HG02588 (cell line): ENCODE measurements around the gene GPR171.
"Not testable (repeated sequence)": the region's sequence is repeated elsewhere in the genome, so short reads cannot be mapped to it uniquely, and the experiment has no call there.

Experiments
- ATAC-seq: cut with Tn5 transposase; IDR thresholded peaks from one replicate; pipeline ENCODE4 v1.9.1; 2021; ENCODE audit warnings: mild to moderate bottlenecking, moderate library complexity; ENCODE audit not compliant: unreplicated experiment

Gene GPR171, protein sequence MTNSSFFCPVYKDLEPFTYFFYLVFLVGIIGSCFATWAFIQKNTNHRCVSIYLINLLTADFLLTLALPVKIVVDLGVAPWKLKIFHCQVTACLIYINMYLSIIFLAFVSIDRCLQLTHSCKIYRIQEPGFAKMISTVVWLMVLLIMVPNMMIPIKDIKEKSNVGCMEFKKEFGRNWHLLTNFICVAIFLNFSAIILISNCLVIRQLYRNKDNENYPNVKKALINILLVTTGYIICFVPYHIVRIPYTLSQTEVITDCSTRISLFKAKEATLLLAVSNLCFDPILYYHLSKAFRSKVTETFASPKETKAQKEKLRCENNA

GRCh38 chr3:151203051-151203420 lies at the start of gene GPR171:
TSS of gene GPR171 (minus strand) at chr3:151203216. CDS start at chr3:151199386, 3,830 bp downstream.
- ATAC-seq, result peak; percentile 92

GRCh38 chr3:151248772-151249337 lies 45.8 kb upstream of the GPR171 start:
- no peak for ATAC-seq

DNA sequence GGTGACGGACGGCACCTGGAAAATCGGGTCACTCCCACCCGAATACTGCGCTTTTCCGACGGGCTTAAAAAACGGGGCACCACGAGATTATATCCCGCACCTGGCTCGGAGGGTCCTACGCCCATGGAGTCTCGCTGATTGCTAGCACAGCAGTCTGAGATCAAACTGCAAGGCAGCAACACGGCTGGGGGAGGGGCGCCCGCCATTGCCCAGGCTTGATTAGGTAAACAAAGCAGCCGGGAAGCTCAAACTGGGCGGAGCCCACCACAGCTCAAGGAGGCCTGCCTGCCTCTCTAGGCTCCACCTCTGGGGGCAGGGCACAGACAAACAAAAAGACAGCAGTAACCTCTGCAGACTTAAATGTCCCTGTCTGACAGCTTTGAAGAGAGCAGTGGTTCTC lies 39.0 kb upstream of the GPR171 start:
- ATAC-seq, result not testable (repeated sequence)

- ATAC-seq, result no peak
Measured at GRCh38 chr3:151236736-151237135, 33.7 kb upstream of the GPR171 start.

DNA sequence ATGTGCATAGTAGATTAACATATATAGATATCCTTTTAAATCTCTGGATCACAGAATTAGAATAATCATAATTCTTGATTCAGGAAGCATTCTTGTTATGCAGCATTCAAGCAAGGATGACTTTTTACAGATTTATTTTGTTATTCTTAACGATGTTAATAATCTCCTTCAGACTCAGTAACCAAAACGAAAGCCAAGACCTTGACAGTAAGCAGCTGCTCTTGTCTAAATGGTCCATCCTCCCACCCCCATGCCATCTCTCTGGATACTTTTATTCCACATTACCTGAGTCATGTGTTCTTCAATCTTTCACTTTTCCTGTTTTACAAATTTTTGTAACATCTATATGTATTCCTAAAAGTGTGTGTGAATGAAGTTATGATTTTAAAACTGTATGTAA lies 33.3 kb upstream of the GPR171 start:
- no peak for ATAC-seq

GRCh38 chr3:151234825-151235224 lies 31.8 kb upstream of the GPR171 start:
- ATAC-seq, result no peak

DNA sequence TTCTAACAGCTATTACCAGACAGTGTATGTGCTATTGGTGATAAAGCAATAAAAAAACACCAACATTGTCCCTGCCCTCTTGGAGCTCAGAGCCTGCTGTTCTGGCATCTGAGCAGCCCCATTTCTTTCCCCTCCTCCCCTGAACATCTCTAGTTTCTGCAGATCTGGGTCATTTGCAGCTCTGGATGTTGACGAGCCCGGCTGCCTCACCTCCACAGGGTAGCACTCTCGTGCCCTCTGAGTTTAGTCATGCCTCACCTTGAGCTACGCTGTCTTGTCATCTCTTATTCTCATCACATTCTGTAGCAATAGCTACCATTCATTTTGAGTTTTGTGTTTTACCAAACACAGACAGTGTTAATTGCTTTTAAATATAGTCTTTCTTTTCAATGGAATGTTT lies 30.0 kb upstream of the GPR171 start:
- no peak for ATAC-seq

DNA sequence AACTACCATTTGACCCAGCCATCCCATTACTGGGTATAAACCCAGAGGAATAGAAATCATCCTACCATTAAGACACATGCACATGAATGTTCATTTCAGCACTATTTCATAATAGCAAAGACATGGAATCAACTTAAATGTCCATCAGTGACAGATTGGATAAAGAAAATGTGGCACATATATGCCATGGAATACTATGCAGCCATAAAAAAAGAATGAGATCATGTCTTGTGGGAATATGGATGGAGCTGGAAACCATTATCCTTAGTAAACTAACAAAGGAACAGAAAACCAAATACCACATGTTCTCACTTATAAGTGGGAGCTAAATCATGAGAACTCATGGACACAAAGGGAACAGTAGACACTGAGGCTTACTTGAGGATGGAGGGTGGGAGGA lies 29.4 kb upstream of the GPR171 start:
- not testable (repeated sequence) for ATAC-seq

DNA sequence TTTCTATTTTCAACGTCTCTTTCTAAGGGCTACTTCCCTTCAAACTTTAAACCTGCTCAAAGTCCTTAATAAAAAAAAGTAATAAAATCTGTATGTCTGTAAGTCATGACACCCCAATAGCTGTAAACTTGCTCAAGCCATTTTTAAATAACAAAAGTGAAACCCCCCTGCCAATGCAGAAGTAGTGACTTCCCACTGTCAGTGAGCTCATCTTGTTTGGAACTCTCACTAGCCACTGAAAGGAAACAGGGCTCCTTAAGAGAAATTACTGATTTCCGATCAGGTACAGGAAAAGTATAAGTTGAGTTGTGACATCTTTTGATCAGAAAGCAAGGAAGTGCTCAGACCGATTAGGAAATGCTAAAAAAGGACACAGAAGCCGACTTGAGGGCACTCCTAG lies 27.6 kb upstream of the GPR171 start:
- peak; percentile 47 for ATAC-seq

DNA sequence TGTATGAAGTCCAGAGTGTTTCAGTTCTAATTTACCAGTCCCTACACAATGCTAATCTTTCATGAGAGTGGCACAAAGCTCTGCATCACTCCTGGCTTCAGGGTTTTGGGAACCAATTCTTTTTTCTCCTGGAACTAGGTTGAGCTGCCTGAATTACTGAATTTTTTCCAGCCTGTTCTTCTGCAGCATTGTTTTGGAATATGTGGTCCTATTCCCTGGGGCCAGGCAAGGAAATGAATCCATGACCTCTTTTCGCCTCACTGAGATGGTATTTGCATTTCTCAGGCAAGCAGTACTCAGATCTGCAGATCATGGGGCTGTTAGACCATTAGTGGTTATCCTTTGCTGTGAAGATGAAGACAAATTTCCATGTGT lies 25.6 kb upstream of the GPR171 start:
- no peak for ATAC-seq

DNA sequence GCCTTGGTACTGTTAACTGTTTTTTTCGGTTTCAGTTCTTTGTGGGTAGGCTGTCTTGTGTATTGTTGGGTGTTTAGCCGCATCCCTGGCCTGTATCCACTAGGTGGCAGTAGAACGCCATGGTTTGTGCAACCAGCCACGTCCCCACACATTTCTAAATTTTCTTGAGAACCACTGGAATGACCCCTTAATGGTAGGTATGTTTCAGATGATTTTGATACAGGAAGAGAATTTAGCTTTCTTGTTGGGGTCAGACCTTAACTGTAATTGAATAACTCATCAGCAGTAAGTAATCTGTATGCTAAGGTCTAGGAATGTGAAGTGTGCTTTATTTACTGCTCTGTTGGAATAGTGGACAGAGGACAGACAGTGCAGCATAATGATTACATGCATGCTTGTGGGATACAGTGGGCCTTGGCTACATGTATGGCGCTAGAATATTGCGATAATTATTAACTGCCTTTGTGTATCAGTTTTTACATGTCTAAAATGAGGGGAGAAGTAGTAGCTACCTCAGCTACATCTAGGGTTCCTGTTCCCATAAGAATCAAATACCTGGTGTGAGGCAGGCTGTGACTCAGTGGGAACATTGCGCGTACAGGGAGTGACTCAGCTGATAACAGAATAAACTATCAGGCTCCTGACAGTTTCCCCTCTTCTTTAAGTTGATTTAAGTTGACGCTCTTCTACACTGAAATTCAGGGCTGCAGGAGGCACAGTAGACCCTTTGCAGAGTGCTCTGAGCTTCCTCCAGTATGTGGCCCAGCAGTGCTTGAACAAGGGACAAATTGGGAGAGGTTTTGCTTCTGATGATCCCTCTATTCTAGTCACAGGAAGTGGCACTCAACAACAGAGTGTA lies 25.0 kb upstream of the GPR171 start:
- peak; percentile 89 for ATAC-seq

DNA sequence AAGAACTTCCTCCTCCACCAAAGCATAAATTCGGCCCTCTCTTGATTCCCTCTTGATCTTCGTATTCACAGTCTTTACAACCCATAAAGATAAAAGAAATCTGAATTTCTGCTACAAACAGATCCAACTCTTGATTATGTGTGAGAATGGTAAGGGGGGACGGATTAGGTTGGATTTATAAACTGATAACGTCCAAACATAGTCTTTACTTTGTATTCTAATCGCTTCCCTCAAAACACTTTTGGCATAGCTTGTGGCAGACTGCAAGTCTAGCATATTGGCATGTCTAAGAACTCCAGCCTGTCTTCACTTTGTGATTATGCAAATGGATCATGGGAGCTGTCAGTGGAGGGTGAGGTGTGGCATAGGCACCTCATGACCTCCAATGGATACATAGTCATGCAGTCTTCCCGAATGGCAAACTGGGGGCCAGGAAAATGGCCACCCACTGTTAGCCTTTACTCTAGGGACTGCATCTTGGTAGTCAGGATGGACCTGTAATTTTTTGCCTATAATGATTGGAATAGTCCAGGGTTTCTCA lies 24.3 kb upstream of the GPR171 start:
- peak; percentile 34 for ATAC-seq

GRCh38 chr3:151226825-151227224 lies 23.8 kb upstream of the GPR171 start:
- no peak for ATAC-seq

DNA sequence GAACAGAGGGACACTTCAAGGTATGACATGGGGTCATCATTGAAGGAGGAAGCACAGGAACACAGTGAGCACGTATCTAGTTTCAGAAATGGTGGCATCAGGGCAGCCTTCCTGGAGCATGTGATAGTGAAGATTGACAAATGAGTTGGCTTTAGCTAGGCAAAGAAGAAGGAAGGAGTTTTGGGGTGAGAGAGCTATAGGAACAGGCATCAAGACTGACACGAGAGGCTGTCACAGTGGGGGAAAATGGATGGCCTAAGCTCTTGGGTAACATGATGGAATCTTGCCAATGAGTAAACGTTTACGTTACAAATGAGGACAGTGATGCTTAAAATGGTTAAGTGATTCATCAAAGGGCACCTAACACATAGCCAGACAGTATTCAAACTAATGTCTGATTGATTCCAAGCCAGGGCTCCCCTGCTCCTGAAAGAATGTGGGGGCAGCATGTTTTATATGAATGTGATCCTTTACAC lies 23.1 kb upstream of the GPR171 start:
- ATAC-seq, result no peak

GRCh38 chr3:151225040-151225975 lies 22.3 kb upstream of the GPR171 start:
- no peak for ATAC-seq

GRCh38 chr3:151224268-151224866 lies 21.4 kb upstream of the GPR171 start:
- ATAC-seq, result no peak

GRCh38 chr3:151219056-151219455 lies 16.0 kb upstream of the GPR171 start:
- no peak for ATAC-seq

DNA sequence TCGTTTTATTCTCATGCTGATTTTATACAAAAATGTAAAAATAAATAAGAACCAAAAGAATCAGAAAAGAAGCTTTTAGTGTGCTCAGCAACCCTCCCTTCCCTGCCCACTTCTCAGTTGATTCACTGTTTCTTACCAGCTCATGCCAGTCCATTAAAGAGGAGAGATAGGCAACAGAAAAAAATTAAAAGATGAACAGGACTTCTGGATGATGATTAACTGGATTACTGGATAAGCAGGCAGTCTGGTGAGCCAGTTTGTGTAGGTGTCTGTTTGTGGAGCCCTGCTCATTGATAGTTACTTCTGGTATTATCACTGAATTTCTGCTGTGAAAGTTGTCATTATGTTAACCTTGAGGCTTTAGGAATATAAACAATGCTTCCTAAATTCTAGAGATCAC lies 15.1 kb upstream of the GPR171 start:
- ATAC-seq, result no peak

DNA sequence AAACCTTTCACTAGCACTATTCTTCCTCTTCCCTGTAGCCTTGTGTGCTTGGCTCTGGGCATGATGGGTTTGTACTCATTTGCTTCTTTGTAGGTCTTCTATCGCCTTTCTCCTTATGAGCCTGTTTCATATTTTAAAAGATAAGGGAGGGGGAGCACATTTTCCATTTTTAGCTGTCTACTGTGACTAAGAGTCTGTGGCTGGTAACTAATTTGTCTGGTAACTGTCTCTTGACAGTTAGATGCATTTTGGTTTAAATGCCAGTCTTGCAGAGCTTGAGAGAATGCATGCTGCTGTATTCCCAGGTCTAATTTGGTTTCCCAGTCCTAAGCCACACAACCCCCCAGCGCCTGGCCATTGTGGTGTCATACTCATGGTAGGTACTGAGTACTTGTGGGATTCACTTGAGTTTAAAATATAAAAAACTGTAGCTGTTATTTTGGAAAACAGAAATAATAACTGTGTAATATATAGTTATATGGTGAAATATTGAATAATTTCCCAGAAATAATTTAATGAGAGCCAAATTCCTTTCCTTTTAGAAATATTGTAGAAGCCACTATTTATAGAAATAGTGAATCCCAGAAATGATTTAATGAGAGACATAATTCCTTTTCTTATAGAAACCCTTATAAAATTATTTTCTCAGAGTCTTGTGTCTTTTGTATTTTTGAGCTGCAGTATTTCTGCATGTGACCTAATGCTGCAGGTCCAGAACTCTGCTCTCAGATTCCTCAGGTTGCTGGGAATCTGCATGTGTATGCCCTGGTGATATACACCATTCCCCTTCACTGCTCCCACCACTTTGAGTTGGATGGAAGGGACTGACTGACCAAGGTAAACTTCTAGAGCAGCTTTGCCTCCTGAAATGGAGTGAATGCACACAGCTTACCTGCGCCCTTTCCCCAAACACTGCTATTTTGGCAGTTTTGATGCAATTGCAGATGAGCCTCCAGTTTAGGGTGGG lies 13.9 kb upstream of the GPR171 start:
- no peak for ATAC-seq
